HG03039 (cell line): ENCODE data around the gene HIBADH.
A peak's percentile ranks its signal among the peaks of the same experiment; 100 is the strongest.
"Not testable (repeated sequence)": the region's sequence is repeated elsewhere in the genome, so short reads cannot be mapped to it uniquely, and the experiment has no call there.

Experiments
- ATAC-seq: cut with Tn5 transposase; IDR thresholded peaks from one replicate; pipeline ENCODE4 v1.9.1; 2021; ENCODE audit warnings: mild to moderate bottlenecking, moderate library complexity; ENCODE audit not compliant: unreplicated experiment

Gene HIBADH

GRCh38 chr7:27605283-27605682, 57.4 kb downstream of the HIBADH start:
- no peak for ATAC-seq

- no peak for ATAC-seq
These were observed 58.9 kb downstream of the HIBADH start for GRCh38 chr7:27603813-27604212.

GRCh38 chr7:27602766-27603165, 59.9 kb downstream of the HIBADH start:
- no peak for ATAC-seq

GRCh38 chr7:27601217-27601616, 61.5 kb downstream of the HIBADH start:
- no peak for ATAC-seq

GRCh38 chr7:27600247-27600646, 62.4 kb downstream of the HIBADH start:
- ATAC-seq = no peak

- no peak for ATAC-seq
These were observed 67.7 kb downstream of the HIBADH start for GRCh38 chr7:27595009-27595408.

DNA sequence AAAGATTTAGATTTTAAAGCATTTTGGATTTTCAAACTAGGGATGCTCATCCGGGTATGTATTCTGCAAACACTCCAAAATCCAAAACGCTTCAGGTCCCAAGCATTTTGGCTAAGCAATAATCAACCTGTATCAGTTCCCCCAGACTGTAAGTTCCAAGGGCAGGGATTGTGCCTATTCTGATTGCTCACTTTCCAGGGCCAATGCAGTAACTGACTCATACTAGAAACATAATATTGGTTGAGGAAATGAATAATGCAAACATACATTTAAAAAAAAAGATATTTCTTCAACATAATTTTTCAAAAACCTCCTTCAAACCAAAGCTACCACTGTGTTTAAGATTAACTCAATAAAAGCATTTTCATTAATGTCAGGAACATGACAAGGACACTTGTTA, 69.5 kb downstream of the HIBADH start:
- no peak for ATAC-seq

DNA sequence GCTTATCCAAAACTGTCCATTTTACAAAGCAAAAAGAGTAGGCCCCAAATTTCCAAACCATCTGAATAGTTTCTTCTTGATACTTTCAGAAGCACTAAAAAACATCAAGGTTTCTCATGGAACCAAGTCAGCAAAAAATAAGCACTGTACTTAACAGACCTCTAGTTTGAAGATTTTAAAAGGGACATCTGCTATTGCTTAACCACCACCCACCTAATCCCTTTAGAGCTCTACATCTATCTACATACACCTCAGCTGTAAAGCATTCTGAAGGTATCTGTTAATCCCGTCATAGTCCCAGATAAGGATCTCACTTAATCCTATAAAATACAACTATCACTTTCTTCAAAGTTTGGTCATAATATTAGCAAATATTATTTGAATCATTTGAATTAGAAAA, 72.3 kb downstream of the HIBADH start:
- no peak for ATAC-seq

DNA sequence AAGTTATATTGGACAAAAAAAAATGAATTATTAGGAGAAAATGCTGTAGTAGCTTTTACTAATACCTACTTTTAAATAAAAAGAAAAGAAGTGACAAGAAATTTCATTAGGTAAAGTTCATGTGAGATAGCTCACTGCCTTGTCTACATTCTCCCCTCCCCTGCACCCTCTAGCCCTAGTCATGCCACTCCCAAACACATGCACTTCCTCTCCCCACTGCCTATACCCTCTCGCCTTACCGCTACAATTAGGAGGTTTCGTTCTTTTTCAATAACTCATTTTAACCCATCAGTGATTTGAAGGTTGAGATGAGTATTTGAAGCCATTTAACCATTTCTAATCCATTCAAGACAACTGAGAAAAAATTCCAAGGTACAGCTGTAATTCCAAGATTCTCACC, 75.3 kb downstream of the HIBADH start:
- no peak for ATAC-seq

DNA sequence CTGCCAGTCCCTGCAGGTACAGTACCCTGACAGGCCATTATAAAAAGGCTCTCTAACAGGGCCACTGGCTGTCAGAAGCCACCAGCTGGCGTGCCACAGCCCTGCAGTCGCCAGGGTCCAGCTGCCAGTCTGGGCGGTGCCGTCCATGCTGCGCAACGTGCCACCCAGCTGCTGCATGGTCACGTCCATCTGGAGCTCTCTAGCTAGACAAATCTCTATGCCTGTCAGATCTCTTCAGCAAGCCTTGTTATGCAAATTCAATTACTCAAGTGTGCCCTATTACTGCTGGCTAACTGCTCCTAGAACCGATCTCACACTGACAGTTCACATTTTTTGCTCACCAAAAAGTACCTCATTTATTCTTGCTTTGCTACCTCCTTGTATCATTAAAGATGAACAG, 75.9 kb downstream of the HIBADH start:
- peak; percentile 79 for ATAC-seq

DNA sequence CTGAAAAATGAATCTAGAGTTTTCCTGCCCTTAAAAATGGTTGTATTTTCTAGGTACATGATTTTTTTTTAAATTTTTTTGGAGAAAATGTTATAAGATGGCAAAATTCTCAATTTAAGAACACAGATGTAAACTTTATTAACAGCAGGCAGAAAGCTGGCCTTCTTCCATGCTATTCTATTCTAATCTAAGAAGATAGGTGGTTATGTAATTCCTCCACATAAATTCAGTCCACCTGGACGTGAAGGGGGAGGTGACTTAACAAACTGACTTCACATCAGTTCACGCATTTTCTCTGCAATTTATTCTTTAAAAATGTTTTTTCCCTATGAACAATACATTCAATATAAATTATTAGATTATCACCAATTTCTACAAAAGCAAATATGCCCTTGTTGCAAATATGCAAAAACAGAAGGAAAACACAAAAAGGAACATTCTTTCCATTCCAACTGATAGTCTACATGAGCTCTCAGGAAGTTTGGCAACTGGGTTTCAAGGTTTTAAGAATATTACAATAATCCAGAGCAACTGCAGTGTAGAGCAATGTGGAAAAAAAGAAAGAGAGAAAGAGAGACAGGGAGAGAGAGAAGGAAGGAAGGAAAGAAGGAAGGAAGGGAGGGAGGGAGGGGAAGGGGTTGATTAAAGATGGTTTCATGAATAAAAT, 76.8 kb downstream of the HIBADH start:
- no peak for ATAC-seq

GRCh38 chr7:27581906-27582305, 80.8 kb downstream of the HIBADH start:
- no peak for ATAC-seq

DNA sequence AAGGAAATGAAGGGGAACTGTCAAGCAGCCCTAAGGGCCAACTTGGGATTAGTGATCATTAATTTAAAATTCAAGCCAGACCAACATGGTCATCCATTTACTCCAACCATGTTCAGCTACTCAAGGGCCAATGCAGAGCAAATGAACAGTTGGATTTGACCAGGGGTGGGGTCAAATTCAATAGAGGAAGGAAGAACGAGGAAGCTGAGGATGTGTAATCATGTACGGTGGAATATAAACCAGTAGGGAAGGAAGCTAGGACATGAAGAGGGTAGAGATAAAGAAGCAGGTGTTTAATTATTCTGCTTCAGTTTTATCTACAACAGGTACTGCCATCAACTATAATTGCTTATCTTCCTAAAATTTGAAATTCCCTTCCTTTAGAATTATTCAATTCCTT, 81.6 kb downstream of the HIBADH start:
- ATAC-seq = no peak

GRCh38 chr7:27579565-27579964, 83.1 kb downstream of the HIBADH start:
- no peak for ATAC-seq

GRCh38 chr7:27578169-27578568, 84.5 kb downstream of the HIBADH start:
- not testable (repeated sequence) for ATAC-seq

DNA sequence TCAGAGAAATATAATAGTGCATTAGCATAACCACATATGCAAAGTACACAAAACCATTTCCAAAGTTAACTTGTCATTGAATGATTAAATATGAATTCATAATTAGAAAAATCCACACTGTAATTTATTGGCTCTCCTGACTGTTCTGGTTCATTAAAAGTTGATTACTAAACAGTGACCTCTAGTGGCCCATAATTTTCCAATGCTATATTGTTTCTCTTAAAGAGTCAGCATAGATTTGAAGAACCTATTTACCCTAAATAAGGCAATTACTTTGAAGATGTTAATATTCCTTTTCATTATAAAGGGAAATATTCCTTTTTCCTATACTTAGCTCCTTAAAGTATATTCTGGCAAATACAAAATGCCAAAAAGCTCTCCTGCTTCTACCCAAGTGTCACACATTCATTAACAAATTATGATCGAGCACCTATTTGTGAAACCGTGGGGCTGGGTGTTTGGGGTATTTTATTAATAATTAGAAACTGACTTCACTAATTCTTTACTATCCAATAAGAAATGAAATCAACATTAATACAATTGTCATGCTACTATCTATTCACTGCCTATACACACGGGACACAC, 86.2 kb downstream of the HIBADH start:
- ATAC-seq = no peak

DNA sequence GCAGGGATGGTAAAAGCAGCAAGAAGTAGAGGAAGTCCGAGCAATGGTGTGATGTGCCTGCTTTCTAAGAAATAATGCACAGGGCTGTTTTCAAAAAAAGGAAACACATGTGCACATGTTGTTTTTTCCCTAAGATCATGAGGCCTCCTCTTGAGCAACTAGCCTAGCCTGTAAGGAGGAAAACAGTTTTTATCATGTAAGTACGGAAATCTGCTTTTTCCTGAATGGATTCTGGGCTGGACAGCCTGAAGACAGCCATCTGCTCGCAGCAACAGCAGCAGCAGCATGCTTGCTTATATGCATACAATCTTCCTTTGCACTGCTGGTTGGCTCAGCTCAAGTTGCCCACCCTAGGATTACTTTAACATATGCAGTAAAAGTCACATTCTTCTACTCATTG, 87.1 kb downstream of the HIBADH start:
- no peak for ATAC-seq

GRCh38 chr7:27569106-27569505, 93.6 kb downstream of the HIBADH start:
- ATAC-seq = no peak

GRCh38 chr7:27567266-27567665, 95.4 kb downstream of the HIBADH start:
- ATAC-seq = no peak

GRCh38 chr7:27564881-27565482, 97.7 kb downstream of the HIBADH start:
- no peak for ATAC-seq

GRCh38 chr7:27560706-27561235, 101.9 kb downstream of the HIBADH start:
- no peak for ATAC-seq

DNA sequence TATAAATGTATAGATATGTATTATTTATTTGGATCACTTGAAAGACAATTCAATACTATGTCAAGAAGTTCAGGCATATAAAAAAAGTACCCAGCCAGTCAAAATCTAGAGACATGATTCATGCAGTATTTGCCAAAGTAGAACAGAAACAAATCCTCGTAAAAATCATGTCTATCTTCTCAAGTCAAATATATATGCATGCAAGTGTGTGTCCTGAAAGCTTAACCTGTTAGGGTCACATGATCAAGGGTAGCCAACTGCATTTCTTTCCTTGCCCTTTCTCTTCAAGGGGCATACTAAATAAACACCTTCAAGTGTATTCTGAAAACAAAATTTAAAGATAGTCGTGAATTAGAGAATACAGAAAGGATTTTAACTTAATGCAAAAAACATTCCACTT, 107.0 kb downstream of the HIBADH start:
- ATAC-seq = no peak
